ENCODE data around the gene UBN1. TPM values are rescaled to one million over a fixed set of nuclear protein-coding genes. Genes with fewer than 3 reads are reported as not detected.

UBN1 gene, protein sequence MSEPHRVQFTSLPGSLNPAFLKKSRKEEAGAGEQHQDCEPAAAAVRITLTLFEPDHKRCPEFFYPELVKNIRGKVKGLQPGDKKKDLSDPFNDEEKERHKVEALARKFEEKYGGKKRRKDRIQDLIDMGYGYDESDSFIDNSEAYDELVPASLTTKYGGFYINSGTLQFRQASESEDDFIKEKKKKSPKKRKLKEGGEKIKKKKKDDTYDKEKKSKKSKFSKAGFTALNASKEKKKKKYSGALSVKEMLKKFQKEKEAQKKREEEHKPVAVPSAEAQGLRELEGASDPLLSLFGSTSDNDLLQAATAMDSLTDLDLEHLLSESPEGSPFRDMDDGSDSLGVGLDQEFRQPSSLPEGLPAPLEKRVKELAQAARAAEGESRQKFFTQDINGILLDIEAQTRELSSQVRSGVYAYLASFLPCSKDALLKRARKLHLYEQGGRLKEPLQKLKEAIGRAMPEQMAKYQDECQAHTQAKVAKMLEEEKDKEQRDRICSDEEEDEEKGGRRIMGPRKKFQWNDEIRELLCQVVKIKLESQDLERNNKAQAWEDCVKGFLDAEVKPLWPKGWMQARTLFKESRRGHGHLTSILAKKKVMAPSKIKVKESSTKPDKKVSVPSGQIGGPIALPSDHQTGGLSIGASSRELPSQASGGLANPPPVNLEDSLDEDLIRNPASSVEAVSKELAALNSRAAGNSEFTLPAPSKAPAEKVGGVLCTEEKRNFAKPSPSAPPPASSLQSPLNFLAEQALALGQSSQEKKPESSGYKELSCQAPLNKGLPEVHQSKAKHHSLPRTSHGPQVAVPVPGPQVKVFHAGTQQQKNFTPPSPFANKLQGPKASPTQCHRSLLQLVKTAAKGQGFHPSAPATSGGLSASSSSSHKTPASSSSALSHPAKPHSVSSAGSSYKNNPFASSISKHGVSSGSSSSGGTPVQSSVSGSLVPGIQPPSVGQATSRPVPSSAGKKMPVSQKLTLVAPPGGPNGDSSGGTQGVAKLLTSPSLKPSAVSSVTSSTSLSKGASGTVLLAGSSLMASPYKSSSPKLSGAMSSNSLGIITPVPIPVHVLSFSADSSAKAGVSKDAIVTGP (N-terminal part only)
- total RNA-seq: 10 to 100 TPM; 41.3 to 42.7 (median 41.6) TPM
- long read RNA-seq, donor 1, full-length matches to known transcripts: 11 of 66 reads
- long read RNA-seq, donor 1, partial matches to known transcripts: 44 of 66 reads
- long read RNA-seq, donor 1, other reads (novel, unspliced or antisense): 11 of 66 reads
- long read RNA-seq, donor 2, partial matches to known transcripts: 1 of 2 reads
- long read RNA-seq, donor 2, other reads (novel, unspliced or antisense): 1 of 2 reads

DNA sequence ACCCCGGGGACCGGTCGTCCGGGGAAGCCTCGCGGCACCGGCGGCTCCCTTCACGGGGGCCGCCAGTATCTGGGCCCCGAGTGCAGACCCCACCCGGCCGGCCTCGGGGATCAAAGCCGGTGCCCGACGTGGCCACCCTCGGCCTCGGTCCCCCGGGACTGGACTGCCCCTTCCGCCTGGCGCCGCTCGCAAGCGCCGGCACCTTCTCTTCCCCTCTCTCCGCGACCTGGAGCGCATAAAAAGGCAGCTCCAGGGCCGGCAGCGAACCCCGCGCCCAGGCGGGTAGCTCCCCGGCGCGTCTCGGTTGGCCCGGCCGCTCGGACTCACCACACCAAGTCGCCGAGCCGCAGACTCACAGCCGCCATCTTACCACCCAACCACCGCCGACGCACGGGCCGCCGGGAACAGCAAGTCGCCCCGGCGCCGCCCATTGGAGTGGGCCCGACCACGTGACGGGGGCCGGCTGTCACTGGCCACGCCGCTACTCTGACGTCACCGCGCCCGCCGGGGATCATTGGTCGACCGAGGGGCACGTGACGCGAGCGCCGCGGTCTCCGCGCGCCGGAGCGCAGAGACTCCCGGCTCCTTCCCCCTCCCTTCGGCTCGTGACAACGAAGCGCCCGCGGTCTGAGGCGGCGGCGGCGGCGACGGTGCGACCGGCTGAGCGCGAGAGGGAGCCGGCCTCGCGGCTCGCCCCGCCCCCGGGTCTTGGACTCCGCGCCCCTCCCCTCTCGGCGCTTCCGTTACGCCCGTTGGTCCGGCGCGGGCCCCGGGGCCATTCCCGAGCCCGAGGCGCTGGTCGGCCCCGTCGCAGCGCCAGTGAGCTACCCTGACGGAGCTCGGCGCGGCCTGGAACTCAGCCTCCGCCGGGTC, at the start of gene UBN1, which contains the start of gene GLYR1:
Gene UBN1 (plus strand): TSS at position 581 of the 873 bp plus-strand sequence. CDS start 5,437 bp downstream, outside the sequence.
Gene GLYR1 (minus strand): TSS at position 388 of the 873 bp plus-strand sequence. CDS start 23 bp downstream, at position 365.
- ATAC-seq (peak; percentile 90), DNase-seq (peak; percentile 100)
- Histone ChIP-seq H3K4me3 (peak within 1 kb of the TSS; percentile 98), H3K4me1 (ENCODE audit: low read depth) (peaks cover 47% of the 10 kb centered on the region), H3K9me3 (no peaks in the 10 kb centered on the region), H3K36me3 (ENCODE audit: low read depth) (no peaks in the 10 kb centered on the region)
- intact Hi-C loops (cut with DNase I, micrococcal nuclease): loop anchor here in 1 of 2 donors (10.0 kb wide), 1 partner anchor 108 kb away; the partner anchor contains the start of gene SEC14L5
- TF ChIP-seq, protein P1, sequence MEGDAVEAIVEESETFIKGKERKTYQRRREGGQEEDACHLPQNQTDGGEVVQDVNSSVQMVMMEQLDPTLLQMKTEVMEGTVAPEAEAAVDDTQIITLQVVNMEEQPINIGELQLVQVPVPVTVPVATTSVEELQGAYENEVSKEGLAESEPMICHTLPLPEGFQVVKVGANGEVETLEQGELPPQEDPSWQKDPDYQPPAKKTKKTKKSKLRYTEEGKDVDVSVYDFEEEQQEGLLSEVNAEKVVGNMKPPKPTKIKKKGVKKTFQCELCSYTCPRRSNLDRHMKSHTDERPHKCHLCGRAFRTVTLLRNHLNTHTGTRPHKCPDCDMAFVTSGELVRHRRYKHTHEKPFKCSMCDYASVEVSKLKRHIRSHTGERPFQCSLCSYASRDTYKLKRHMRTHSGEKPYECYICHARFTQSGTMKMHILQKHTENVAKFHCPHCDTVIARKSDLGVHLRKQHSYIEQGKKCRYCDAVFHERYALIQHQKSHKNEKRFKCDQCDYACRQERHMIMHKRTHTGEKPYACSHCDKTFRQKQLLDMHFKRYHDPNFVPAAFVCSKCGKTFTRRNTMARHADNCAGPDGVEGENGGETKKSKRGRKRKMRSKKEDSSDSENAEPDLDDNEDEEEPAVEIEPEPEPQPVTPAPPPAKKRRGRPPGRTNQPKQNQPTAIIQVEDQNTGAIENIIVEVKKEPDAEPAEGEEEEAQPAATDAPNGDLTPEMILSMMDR (IDR thresholded peaks at IDR 0.05): no peak

DNA sequence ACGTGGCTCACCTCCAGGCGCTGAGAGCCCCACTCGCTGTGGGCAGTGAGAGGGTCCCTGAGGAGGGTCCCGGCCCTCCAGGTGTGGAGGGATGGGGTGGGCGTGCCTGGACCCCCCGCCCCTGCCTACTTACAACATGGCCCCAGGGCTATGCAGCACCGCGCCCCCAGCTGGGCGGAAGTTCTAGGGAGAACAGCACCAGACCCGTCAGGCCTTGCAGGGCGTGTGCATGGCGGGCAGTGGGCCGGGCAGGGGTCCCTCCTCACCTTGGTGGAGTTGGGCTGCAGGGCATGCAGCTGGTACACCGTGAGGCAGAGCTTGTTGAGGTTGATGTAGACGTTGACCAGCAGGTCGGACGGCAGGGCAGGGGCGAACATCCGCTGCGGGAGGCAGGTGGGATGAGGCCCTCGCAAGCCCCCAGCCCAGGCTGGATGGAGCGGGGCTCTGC, 49.5 kb upstream of the UBN1 start:
- ATAC-seq (no peak), DNase-seq (no peak)
- Histone ChIP-seq H3K9me3 (no peaks in the 10 kb centered on the region), H3K36me3 (ENCODE audit: low read depth) (no peaks in the 10 kb centered on the region), H3K4me3 (no peak overlapping the region), H3K4me1 (ENCODE audit: low read depth) (peaks cover 27% of the 10 kb centered on the region)
- TF ChIP-seq, protein P1 (IDR thresholded peaks at IDR 0.05): no peak
- intact Hi-C loops (cut with DNase I, micrococcal nuclease): no loop called here

DNA sequence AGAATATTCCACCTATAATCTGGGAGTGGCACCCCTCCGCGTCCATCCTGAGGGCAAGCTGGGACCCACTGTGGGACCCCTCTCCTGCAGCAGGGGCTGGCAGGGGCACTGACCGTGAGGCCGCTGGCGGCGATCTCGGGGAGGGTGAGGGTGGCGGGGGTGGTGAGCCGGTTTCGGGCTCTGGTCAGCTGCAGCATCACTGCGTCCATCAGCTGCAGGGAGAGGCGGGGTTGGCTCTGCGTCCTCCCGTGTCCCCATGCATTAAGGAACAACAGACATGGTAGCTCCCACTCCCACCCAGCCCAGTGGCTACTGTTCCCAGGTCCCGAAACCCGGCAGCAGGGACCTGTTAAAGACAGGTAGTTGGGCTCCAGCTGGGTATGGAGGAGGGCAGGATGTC, 48.8 kb upstream of the UBN1 start:
- Histone ChIP-seq H3K9me3 (no peaks in the 10 kb centered on the region), H3K4me3 (no peak overlapping the region), H3K4me1 (ENCODE audit: low read depth) (peaks cover 30% of the 10 kb centered on the region), H3K36me3 (ENCODE audit: low read depth) (no peaks in the 10 kb centered on the region)
- no peak for ATAC-seq
- intact Hi-C loops (cut with DNase I, micrococcal nuclease): no loop called here
- DNase-seq: peak in 1 of 3 donors; percentile 55
- TF ChIP-seq, protein P1 (IDR thresholded peaks at IDR 0.05): no peak

DNA sequence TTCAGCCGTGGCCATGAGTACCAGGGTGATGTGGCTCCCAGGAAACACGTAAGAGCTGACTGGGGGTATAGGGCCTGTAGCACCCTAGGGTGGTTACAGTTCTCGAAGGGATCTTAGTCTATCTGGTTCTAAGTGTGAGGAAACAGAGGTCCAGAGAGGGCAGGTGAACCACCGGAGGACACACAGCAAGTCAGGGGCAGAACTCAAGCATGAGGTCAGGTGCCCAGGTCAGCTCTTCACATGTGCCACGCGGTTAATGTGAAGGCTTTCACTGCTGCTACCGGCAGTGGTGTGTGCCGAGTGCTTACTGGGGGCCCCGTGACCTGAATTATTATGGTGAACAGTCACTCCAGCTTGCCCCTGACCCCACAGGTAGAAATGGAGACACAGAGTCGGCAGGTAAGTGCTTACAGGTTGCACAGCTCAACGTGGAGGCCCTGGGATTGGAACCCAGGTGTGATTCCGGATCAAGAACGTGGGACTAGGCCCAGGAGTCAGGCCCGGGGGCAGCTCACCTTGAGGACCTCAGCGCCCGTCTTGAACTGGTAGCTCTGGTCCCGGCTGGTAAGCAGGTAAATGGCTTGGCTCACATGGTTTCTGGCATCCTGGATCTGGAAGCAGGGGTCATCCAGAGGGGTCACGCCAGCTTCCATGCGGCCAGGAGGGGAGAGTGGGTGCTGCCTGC, 48.0 kb upstream of the UBN1 start:
- TF ChIP-seq, protein P1 (IDR thresholded peaks at IDR 0.05): no peak

More for the DNA sequence above, 48.0 kb upstream of the UBN1 start:
- peaks cover 33% of the 10 kb centered on the region for H3K4me1 ChIP-seq (ENCODE audit: low read depth)
- ATAC-seq (no peak), DNase-seq (peak in 1 of 3 donors; percentile 48)
- H3K4me3 ChIP-seq: no peak overlapping the region
- intact Hi-C loops (cut with DNase I, micrococcal nuclease): no loop called here
- H3K9me3 ChIP-seq: no peaks in the 10 kb centered on the region
- no peaks in the 10 kb centered on the region for H3K36me3 ChIP-seq (ENCODE audit: low read depth)
